PFSK-1 (cell line): Measurements from ENCODE around the gene SDC4.

Experiments
- FOXP2 ChIP-seq: optimal IDR thresholded peaks from 2 replicates; pipeline ENCODE3; 2011; ENCODE audit warnings: borderline replicate concordance, control low read depth, inconsistent platforms; ENCODE audit not compliant: insufficient read depth; ENCODE audit errors: extremely low read length, extremely low read depth
- POLR2AphosphoS5 ChIP-seq: IDR thresholded peaks from 2 replicates; pipeline ENCODE4 v1.6.1; 2012; ENCODE audit warnings: low read depth, mild to moderate bottlenecking, control low read depth, low read length, moderate library complexity
- TAF1 ChIP-seq: IDR thresholded peaks from 2 replicates; pipeline ENCODE4 v1.6.1; 2012; ENCODE audit warnings: low read length, control low read depth, borderline replicate concordance; ENCODE audit not compliant: insufficient read depth

DNA sequence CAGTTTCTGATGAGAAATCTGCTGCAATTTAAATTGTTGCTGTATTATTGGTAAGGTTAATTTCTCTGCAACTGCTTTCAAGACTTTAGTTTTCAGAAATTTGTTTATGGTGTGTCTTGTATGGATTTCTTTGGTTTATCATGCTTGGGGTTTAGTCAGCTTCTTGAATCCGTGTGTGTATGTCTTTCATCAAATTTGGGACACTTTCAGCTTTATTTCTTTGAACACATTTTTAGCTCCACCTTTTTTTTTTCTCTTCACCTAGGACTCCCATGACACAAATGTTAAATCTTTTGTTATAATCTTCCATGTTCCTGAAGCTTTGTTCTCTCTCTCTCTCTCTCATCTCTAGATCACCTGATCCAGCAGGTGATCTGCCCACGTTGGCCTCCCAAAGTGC lies 43.3 kb upstream of the SDC4 start:
- no peak for TF ChIP-seq POLR2AphosphoS5
- TF ChIP-seq TAF1: no peak
- no peak for TF ChIP-seq FOXP2
